ENCODE data around the gene HOXA11.

Gene HOXA11

GRCh38 chr7:27156508-27156898, 28.5 kb downstream of the HOXA11 start, which contains the start of gene HOXA7:
Gene HOXA7 (minus strand): TSS chr7:27156675. CDS start chr7:27156545, 130 bp downstream.
- DNase-seq: no peak

GRCh38 chr7:27155816-27156507, 29.1 kb downstream of the HOXA11 start:
- DNase-seq: no peak

GRCh38 chr7:27154901-27155815, 29.9 kb downstream of the HOXA11 start:
- DNase-seq: peak; percentile 41

GRCh38 chr7:27154369-27154768, 30.7 kb downstream of the HOXA11 start:
- DNase-seq: no peak

DNA sequence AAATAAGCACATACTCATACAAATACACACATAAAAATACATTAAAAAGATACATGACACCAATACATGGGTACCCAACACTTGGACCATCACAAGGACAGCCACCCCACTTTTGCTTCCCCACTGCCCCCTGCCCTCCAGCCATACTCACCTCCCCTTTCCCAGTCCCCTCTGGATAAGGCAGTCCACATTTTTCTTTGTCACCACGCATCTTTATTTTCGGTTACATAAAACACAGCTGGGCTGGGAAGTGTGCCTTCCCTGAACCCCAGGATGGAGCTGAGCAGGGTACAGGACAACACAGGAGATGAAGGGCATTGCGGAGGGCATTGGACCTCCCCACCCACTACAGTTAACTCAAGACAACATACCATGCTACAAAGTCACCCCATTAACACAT, 31.5 kb downstream of the HOXA11 start:
- DNase-seq: no peak

GRCh38 chr7:27152816-27153442, 32.1 kb downstream of the HOXA11 start:
- no peak for DNase-seq

- DNase-seq: no peak
Observed at GRCh38 chr7:27151931-27152815, 32.9 kb downstream of the HOXA11 start, which contains the start of gene HOXA3. Gene HOXA3 (minus strand): TSS chr7:27152583. CDS start chr7:27110640, 41,943 bp downstream.

DNA sequence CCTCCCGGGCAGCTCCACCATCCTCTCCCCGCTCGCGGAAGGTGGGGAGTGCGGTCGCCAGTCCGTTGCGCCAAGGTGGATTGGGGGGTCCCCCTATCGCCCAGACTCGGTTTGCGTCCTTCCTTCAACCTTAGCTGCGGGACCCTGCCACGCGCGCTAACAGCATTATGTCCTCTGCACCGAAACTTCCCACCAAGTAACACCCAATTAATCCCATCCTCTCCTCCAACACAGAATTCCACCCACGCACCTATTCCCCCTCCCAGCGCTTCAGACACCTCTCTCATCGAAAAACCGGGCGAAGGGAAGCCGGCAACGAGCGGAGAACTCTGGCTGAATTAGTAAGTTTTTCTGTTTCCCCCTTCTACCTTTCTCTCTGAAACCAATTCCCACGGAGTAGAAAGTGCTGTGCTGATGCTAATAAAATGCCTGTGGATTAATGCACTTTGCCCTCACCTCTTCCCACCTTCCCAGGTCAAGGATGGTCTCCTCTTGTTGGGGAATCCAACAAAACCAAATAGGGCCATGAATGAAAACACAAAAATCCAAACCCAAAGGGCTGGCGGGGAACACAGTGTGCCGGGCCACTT, 33.6 kb downstream of the HOXA11 start:
- no peak for DNase-seq

- peak; percentile 57 for DNase-seq
Observed at GRCh38 chr7:27150568-27151340, 34.3 kb downstream of the HOXA11 start.

DNA sequence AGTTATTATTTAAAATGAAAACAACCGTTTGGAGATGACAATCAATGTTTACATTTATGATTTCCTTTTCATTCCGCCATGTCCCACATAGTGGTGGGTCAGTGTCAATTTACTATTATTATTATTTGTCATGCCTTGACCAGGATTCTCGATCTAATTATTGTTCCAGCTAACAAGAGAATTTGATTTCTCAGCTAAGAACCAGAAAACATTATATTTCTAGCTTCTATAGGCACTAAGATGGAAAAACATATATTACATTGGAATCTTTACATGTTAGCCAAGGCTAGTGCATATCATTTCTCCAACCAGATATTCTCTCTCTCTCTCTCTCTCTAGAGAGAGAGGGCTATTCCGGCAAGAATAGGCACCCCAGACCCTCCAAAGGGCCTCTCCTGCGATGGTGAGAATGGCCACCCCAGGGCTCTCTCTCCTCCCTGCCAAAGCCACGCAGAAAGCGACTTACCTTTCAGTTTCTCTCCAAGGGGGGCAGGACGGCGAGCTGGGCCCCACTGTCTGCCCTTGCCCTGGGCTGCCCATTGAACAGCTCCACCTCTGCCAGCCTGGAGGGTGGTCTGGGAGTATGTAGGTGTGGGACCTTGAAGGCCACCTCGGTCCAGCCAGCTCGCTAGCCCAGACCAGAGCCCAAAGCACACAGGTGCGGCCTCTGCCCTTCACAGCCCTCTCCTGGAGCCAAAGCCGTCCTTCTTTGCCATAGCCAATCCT, 35.0 kb downstream of the HOXA11 start:
- DNase-seq: no peak

DNA sequence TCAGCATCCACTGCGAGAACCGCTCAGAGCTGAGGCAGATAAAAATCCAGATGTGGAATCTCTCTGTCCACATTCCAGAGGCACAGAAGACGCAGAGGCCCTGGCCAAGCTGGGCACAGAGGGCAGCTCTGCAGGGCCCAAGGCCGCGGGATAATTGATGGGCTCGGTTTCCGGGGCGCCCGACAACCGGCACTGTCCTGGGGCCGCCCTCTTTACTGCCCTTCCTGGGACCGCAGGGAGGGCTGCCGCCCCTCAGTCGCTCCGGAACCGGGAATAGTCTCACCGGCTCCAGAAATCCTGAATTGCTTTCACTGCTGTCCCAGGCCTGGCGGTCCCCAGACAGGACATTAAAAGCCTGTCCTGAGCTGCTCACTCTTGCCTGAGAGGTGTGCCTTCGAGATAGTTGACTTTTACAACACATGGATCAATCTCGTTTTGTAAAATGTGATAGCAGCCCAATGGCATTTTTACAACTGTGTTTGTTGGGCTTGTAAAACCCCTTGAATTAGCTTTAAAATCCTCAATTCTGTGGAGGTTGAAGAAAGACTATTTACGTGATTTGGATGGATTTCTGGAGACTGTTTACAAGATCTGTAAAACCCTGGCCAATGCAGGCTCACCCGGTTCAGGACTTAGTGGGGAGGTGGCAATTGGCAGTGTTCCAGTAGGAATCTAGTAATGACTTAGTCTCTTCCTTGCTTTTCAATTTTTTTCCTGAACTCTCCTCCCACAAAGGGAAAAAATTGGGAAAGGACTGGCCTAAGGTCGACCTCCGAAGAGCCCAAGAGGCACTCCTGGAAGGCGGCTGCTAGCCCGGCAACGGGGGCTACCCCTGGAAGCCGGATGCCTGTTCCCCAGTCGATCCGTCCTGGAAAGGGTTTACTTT, 36.0 kb downstream of the HOXA11 start:
- DNase-seq: no peak

DNA sequence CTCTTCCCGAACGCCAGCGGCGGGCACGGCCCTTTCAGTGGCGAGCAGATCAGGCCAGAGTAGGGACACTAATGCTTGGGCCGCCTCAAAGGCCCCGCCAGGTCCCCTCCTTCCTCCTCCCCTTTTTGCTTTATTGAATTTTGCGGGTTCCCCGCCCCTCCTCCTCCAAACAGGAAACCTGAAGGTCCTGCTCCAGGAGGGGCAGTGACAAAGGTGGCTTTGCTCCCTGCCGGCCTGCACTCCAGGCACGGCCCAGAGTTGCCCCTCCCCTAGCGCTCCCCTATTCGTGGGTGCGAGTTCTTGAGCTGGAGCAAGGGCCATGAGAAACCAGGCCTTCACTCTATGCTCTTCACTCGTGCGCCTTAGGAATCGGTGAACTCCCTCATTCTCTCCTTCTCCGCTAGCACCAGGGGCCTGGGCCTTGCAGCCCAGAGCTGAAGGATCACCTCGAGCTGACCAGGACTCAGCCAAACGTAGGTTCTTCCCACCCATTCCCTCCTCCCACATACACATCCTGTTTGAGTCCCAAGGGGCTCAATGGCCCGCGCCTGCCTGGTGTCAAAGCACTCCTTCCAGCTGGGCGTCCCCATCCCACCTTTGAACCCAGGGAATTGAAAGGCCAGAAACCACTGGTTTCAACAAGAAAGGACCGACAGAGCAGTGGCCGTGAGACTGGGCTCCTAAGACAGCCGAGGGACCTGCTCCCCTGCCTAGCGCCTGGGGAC, 36.8 kb downstream of the HOXA11 start:
- no peak for DNase-seq

DNA sequence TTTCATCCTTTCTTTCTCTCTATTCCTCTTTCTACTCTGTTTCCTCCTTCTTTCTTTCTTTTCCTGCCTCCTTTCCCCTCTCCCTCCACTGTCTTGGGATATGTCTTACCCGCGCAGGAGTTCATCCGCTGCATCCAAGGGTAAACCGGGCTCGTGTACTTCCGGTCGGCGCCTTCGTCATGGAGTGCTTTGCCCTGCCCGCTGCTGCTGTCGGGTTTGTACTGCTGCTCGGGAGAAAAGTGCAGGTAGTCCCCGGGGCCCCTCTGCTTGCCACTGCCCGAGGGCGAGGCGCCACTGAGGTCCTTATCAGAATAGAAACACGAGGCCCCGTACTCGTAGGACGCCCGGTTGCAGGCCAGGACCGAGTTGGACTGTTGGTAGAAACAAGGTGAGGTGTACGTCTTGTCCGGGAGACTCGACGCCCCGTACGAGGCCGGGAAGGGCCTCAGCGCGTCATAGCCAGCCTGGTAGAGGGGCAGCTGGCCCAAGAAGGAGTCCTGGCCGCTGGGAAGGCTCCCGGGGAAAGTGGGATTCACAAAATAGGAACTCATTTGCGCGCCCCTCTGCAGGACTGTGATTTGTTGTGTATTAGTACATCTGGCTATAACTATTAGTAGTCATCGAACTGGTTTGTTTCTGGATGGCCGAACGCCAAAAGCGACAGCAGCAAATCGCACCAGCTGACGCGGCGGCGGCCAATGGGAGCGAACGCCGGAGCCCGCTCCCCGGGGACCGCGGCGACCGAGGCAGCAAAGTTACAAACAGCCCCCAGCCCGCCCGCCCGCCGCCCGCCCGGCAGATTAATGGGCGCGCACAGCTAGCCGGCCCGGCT, 37.6 kb downstream of the HOXA11 start, which contains the start of gene HOXA6:
HOXA6 (minus strand) TSS at position 576 of the 832 bp plus-strand sequence; CDS start at position 551, 25 bp downstream.
- DNase-seq: no peak

GRCh38 chr7:27146491-27147198, 38.4 kb downstream of the HOXA11 start:
- DNase-seq: no peak

- DNase-seq: no peak
Observed at GRCh38 chr7:27145914-27146412, 39.1 kb downstream of the HOXA11 start.

DNA sequence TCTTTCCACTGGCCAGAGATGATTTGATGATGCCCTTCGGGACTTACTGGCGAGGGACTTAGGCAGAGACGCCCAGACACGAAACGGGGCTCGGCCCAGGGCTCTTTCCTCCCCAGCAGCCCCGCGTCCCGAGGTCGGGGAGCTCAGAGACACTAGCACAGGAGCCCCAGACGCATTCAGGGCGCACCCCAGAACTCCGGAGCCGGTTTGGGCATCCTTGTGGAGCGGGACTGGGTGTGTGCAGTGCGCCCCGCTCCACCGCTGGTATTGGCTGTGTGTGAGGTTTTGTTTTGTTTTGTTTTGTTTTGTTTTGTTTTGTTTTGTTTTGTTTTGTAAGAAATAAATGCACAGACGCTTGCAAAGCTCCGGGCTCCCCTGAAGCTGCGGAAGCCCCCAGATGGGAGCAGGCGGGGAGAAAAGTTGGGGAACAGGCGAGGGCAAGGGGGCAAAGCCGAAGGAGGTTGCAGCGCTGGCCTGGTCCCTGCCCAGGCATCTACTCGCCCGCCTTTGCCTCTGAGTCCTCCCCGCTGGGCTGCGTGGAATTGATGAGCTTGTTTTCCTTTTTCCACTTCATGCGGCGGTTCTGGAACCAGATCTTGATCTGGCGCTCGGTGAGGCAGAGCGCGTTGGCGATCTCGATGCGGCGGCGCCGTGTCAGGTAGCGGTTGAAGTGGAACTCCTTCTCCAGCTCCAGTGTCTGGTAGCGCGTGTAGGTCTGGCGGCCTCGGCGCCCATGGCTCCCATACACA, 39.7 kb downstream of the HOXA11 start:
- no peak for DNase-seq
